ENCODE results near the gene MOGAT1.
"Not testable (repeated sequence)": the region's sequence is repeated elsewhere in the genome, so short reads cannot be mapped to it uniquely, and the experiment has no call there.

The MOGAT1 gene

DNA sequence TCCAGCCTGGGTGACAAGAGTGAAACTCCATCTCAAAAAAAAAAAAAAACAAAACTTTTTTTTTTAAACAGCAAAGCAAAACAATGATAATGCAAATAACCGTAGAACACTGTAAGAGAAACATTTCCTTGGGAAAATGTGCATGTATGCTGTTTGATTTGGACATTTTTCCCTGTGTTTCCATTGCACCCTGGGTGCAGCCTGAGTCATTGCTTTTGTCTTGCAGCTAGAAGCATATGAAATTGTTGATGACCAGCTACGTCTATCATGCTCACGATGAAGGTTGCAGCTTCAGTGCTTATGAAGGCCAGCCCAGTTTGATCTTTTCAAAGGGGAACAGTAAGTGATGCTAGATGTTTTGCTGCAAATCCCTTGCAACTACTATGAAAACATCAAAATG lies 41.5 kb downstream of the MOGAT1 start:
- Mint-ChIP-seq H3K36me3 (no peaks in the 10 kb centered on the region), H3K27ac (no peak overlapping the region), H3K9me3 (no peaks in the 10 kb centered on the region), H3K4me1 (peaks cover 9% of the 10 kb centered on the region), H3K4me3 (no peak overlapping the region)
- ATAC-seq (no peak), DNase-seq (ENCODE audit: low spot score in 2 of 2) (no peak)

- H3K4me1 Mint-ChIP-seq: peaks cover 1% of the 10 kb centered on the region
- no peaks in the 10 kb centered on the region for H3K9me3 Mint-ChIP-seq
- H3K4me3 Mint-ChIP-seq: no peak overlapping the region
- H3K36me3 Mint-ChIP-seq: no peaks in the 10 kb centered on the region
- ATAC-seq: no peak
- H3K27ac Mint-ChIP-seq: no peak overlapping the region
- DNase-seq (ENCODE audit: low spot score in 2 of 2): no peak
These were observed 43.1 kb downstream of the MOGAT1 start for GRCh38 chr2:222714361-222715241.

DNA sequence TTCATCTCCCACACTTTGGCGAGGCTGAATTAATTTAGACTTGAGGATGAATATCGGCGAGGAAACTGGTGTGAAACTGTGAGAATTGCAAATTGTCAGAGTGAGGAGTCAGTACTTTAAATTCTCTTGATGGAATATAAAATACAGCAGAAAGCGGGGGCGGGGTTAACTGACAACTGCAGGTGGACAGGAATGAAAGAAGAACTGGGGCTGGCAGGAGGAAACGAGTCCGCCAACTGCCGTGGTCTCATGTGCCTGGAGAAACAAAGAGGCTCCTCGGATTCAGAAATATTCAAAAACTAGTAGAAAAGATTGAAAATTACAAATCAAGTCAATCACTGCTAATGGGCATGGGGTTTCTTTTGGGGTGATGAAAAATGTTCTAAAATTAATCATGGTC lies 44.3 kb downstream of the MOGAT1 start:
- H3K9me3 Mint-ChIP-seq: no peaks in the 10 kb centered on the region
- no peaks in the 10 kb centered on the region for H3K36me3 Mint-ChIP-seq
- H3K4me3 Mint-ChIP-seq: no peak overlapping the region
- no peak overlapping the region for H3K27ac Mint-ChIP-seq
- no peak for ATAC-seq
- DNase-seq (ENCODE audit: low spot score in 2 of 2): no peak
- H3K4me1 Mint-ChIP-seq: no peaks in the 10 kb centered on the region

DNA sequence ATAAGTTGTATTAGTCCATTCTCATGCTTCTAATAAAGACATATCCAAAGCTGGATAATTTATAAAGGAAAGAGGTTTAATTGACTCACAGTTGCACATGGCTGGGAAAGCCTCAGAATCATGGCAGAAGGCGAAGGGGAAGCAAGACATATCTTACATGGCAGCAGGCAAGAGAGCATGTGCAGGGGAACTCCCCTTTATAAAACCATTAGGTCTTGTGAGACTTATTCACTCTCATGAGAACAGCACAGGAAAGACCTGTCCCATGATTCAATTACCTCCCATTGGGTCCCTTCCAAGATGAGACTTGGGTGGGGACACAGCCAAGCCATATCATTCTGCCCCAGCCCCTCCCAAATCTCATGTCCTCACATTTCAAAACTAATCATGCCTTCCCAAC lies 48.3 kb downstream of the MOGAT1 start:
- H3K4me3 Mint-ChIP-seq; ATAC-seq; DNase-seq (ENCODE audit: low spot score in 2 of 2); H3K9me3 Mint-ChIP-seq; H3K4me1 Mint-ChIP-seq; H3K36me3 Mint-ChIP-seq; H3K27ac Mint-ChIP-seq: not testable (repeated sequence)

DNA sequence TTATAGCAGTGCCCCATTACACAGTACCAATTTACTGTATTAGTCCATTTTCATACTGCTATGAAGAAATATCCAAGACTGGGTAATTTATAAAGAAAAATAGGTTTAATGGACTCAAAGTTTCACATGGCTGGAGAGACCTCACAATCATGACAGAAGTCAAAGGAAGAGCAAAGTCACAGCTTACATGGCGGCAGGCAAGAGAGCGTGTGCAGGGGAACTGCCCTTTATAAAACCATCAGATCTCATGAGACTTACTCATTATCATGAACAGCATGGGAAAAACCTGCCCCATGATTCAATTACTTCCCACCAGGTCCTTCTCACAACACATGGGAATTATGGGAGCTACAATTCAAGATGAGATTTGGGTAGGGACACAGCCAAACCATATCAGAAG lies 50.1 kb downstream of the MOGAT1 start:
- H3K36me3 Mint-ChIP-seq; H3K27ac Mint-ChIP-seq; H3K9me3 Mint-ChIP-seq; H3K4me1 Mint-ChIP-seq; H3K4me3 Mint-ChIP-seq; DNase-seq (ENCODE audit: low spot score in 2 of 2); ATAC-seq: not testable (repeated sequence)

DNA sequence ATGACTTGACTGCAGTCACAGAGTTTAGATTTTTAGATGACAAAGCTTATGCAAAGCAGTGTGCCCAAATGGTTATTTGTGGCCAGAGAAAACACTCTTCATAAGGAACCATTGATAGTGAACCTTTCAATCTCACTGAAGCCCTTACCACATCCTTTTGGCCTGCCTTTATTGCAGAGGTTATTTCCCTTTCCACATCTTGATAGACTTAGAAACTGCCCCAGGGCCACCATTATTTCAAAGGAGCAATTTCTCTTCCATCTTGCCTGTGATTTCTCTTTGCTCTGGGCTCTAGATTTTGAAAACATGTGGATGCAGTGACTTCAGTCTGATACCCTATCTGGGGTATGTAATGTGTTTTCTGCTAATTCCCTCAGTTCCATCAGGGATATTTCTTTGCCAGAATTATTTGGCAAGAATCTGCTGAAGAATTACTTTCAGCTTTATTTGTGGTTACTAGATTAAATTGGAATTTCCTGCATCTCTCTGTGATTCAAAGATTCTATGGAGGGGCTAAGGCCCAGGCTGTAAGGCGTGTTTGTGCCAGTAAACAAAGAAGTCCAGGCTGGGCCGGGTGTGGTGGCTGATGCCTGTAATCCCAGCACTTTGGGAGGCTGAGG lies 51.0 kb downstream of the MOGAT1 start:
- Mint-ChIP-seq H3K36me3 (no peaks in the 10 kb centered on the region), H3K9me3 (no peaks in the 10 kb centered on the region), H3K4me3 (no peak overlapping the region), H3K4me1 (no peaks in the 10 kb centered on the region), H3K27ac (no peak overlapping the region)
- ATAC-seq: no peak
- no peak for DNase-seq (ENCODE audit: low spot score in 2 of 2)

DNA sequence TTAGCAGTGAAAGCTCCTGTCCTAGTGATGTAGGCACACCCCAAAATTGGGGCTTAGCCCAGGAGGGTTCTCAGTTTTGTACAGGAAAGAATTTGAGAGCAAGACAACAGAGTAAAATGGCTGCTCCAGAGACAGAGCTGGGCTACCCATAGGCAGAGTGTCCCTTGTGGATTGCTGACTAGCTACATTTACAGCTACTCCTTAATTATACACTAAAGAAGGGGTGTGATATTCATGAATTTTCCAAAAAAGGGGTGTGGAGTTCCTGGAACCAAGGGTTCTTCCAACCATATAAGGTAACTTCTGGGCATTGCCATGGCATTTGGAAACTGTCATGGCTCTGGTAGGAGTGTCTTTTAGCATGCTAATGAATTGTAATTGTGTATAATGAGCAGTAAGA lies 52.8 kb downstream of the MOGAT1 start:
- DNase-seq (ENCODE audit: low spot score in 2 of 2) (no peak), ATAC-seq (no peak)
- Mint-ChIP-seq H3K36me3 (no peaks in the 10 kb centered on the region), H3K9me3 (no peaks in the 10 kb centered on the region), H3K4me1 (no peaks in the 10 kb centered on the region), H3K27ac (no peak overlapping the region), H3K4me3 (no peak overlapping the region)

DNA sequence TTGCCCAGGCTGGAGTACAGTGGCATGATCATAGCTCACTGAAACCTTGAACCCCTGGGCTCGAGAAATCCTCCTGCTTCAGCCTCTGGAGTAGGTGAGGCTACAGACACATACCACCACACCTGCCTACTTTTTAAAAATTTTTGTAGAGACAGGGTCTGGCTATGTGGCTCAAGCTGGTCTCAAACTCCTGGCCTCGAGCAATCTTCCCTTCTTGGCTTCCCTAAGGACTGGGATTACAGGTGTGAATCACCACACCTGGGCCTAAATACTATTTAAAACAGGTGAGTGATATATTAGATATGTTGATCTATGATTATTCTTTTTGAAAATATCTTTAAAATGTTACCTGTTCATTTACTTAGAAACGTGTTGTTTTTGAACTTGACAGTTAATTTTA lies 57.2 kb downstream of the MOGAT1 start:
- Mint-ChIP-seq H3K4me3 (no peak overlapping the region), H3K4me1 (no peaks in the 10 kb centered on the region)
- ATAC-seq: no peak

GRCh38 chr2:222730366-222730999 lies 59.0 kb downstream of the MOGAT1 start:
- DNase-seq (ENCODE audit: low spot score in 2 of 2) (no peak), ATAC-seq (peak; percentile 32)
- H3K4me3 Mint-ChIP-seq: no peak overlapping the region
- H3K27ac Mint-ChIP-seq: no peak overlapping the region
- no peaks in the 10 kb centered on the region for H3K4me1 Mint-ChIP-seq
- H3K36me3 Mint-ChIP-seq: no peaks in the 10 kb centered on the region
- H3K9me3 Mint-ChIP-seq: no peaks in the 10 kb centered on the region

More for the DNA sequence above, 57.2 kb downstream of the MOGAT1 start:
- no peak for DNase-seq (ENCODE audit: low spot score in 2 of 2)
- no peaks in the 10 kb centered on the region for H3K36me3 Mint-ChIP-seq
- H3K27ac Mint-ChIP-seq: no peak overlapping the region
- no peaks in the 10 kb centered on the region for H3K9me3 Mint-ChIP-seq

- Mint-ChIP-seq H3K36me3 (no peaks in the 10 kb centered on the region), H3K4me1 (no peaks in the 10 kb centered on the region), H3K27ac (no peak overlapping the region), H3K4me3 (no peak overlapping the region), H3K9me3 (no peaks in the 10 kb centered on the region)
- DNase-seq (ENCODE audit: low spot score in 2 of 2) (no peak), ATAC-seq (no peak)
These were observed 59.8 kb downstream of the MOGAT1 start for GRCh38 chr2:222731201-222731621.

DNA sequence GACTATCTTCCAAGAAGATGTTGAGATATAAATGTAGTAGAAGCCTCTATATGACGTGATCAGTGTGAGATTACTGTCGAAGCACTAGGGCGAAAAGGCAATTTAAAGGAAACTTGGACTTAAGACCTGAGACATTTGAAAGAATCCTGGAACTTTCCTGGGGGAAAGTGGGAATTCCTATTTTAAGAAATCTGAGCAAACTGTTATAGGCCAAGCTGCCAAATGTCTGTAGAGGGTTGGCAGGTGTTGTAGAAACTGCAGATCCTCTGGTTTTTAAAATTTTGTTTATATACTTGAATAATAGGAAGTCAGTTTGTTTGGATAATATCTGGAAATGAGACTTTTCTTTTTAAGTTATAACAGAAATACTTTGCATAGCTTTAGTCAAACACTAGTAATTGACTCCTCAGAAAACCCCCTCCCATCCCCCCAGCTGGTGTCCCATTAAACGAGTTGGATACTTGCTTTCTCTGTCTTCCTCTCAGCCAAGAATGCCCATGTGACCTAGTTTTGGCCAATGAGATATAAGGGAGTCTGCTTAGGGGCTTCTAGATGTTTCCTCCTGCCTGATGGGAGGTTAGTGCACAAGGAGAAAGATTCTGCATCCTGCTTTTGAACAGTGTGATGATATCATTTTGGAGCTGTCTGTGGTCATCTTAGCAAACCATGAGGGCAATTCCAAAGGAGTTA lies 61.2 kb downstream of the MOGAT1 start:
- no peak overlapping the region for H3K27ac Mint-ChIP-seq
- DNase-seq (ENCODE audit: low spot score in 2 of 2) (no peak), ATAC-seq (no peak)
- no peak overlapping the region for H3K4me3 Mint-ChIP-seq
- no peaks in the 10 kb centered on the region for H3K4me1 Mint-ChIP-seq
- H3K9me3 Mint-ChIP-seq: no peaks in the 10 kb centered on the region
- H3K36me3 Mint-ChIP-seq: no peaks in the 10 kb centered on the region

- no peaks in the 10 kb centered on the region for H3K4me1 Mint-ChIP-seq
- no peaks in the 10 kb centered on the region for H3K9me3 Mint-ChIP-seq
- H3K4me3 Mint-ChIP-seq: no peak overlapping the region
- no peaks in the 10 kb centered on the region for H3K36me3 Mint-ChIP-seq
- ATAC-seq (no peak), DNase-seq (ENCODE audit: low spot score in 2 of 2) (no peak)
- no peak overlapping the region for H3K27ac Mint-ChIP-seq
These were observed 62.0 kb downstream of the MOGAT1 start for GRCh38 chr2:222733470-222733845.

GRCh38 chr2:222733846-222734702 lies 62.6 kb downstream of the MOGAT1 start:
- no peaks in the 10 kb centered on the region for H3K36me3 Mint-ChIP-seq
- no peaks in the 10 kb centered on the region for H3K9me3 Mint-ChIP-seq
- H3K4me1 Mint-ChIP-seq: no peaks in the 10 kb centered on the region
- ATAC-seq (no peak), DNase-seq (ENCODE audit: low spot score in 2 of 2) (no peak)
- no peak overlapping the region for H3K27ac Mint-ChIP-seq
- no peak overlapping the region for H3K4me3 Mint-ChIP-seq

DNA sequence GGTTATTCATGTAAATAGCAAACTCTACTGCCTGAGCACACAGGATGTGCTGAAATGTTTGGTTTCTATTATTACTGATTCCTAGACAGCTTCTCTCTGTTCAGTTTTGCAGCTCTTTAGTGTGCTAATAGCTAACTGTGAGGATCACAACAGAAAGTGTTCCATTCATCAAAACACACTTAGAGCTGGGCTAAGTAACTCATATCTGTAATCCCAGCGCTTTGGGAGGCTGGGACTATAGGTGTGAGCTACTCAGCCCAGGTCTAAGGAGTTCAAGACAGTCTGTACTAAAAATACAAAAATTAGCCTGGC lies 63.2 kb downstream of the MOGAT1 start:
- no peak overlapping the region for H3K4me3 Mint-ChIP-seq
- DNase-seq (ENCODE audit: low spot score in 2 of 2) (no peak), ATAC-seq (no peak)
- no peaks in the 10 kb centered on the region for H3K9me3 Mint-ChIP-seq
- H3K4me1 Mint-ChIP-seq: no peaks in the 10 kb centered on the region
- H3K36me3 Mint-ChIP-seq: no peaks in the 10 kb centered on the region
- no peak overlapping the region for H3K27ac Mint-ChIP-seq

- no peaks in the 10 kb centered on the region for H3K4me1 Mint-ChIP-seq
- H3K36me3 Mint-ChIP-seq: no peaks in the 10 kb centered on the region
- no peak overlapping the region for H3K4me3 Mint-ChIP-seq
- DNase-seq (ENCODE audit: low spot score in 2 of 2): no peak
- ATAC-seq: no peak
- H3K27ac Mint-ChIP-seq: no peak overlapping the region
- no peaks in the 10 kb centered on the region for H3K9me3 Mint-ChIP-seq
These were observed 64.8 kb downstream of the MOGAT1 start for GRCh38 chr2:222736301-222736700.
